Fibroblast of mammary gland (primary cell): Measurements from ENCODE around the gene NOCT.
A peak's percentile ranks its signal among the peaks of the same experiment; 100 is the strongest.

Source experiments
- DNase-seq: peaks from one replicate; pipeline ENCODE4 v3.0.0-alpha.2; 2010; ENCODE audit warnings: low read depth
- H3K4me3 ChIP-seq: 2 replicates; pipeline ENCODE4 v1.5.1; 2011; ENCODE audit warnings: low read depth, mild to moderate bottlenecking, low read length, moderate library complexity; ENCODE audit not compliant: control insufficient read depth
- CTCF ChIP-seq: conservative IDR thresholded peaks from 2 replicates; pipeline ENCODE4 v1.5.1; 2011; ENCODE audit warnings: low read depth, low read length, inconsistent platforms; ENCODE audit not compliant: control insufficient read depth, insufficient read depth

The NOCT gene

GRCh38 chr4:139009702-139010101 is 5.9 kb upstream of the NOCT start:
- TF ChIP-seq CTCF = no peak
- DNase-seq = no peak
- no peak overlapping the region for H3K4me3 ChIP-seq

GRCh38 chr4:139011225-139011950 is 4.2 kb upstream of the NOCT start:
- TF ChIP-seq CTCF = no peak
- H3K4me3 ChIP-seq = no peak overlapping the region
- DNase-seq = no peak

- H3K4me3 ChIP-seq = peak overlapping the region; percentile 89
- peak; percentile 93 for DNase-seq
- no peak for TF ChIP-seq CTCF
Observed at GRCh38 chr4:139014371-139015268, 961 bp upstream of the NOCT start.

- DNase-seq = peak; percentile 32
- no peak for TF ChIP-seq CTCF
- peak overlapping the region; percentile 89 for H3K4me3 ChIP-seq
Observed at GRCh38 chr4:139015948-139016471, 429 bp downstream of the NOCT start.

- no peak for TF ChIP-seq CTCF
- H3K4me3 ChIP-seq = peak overlapping the region; percentile 5
- DNase-seq = peak; percentile 22
Observed at GRCh38 chr4:139017861-139018260, 2.3 kb downstream of the NOCT start.

- TF ChIP-seq CTCF = no peak
- peak; percentile 62 for DNase-seq
- H3K4me3 ChIP-seq = no peak overlapping the region
Observed at GRCh38 chr4:139018501-139018900, 2.9 kb downstream of the NOCT start.
